Neuronal stem cell (in vitro differentiated cells): Measurements from ENCODE around the gene HS1BP3.
A peak's percentile ranks its signal among the peaks of the same experiment; 100 is the strongest.

Source experiments
- DNase-seq: peaks from one replicate; pipeline ENCODE4 v3.0.0-alpha.2; 2013; ENCODE audit warnings: low spot score
- H2AFZ ChIP-seq: one replicate; pipeline ENCODE4 v1.6.1; 2013; ENCODE audit warnings: mild to moderate bottlenecking, low read length, inconsistent platforms
- H2AK5ac ChIP-seq: 2 replicates; pipeline ENCODE4 v1.6.1; 2013; ENCODE audit warnings: low read depth, mild to moderate bottlenecking, inconsistent platforms, low read length, moderate library complexity, mixed read lengths
- H2BK120ac ChIP-seq: 2 replicates; pipeline ENCODE4 v1.6.1; 2013; ENCODE audit warnings: low read depth, mild to moderate bottlenecking, inconsistent platforms, low read length, moderate library complexity, mixed read lengths
- H2BK12ac ChIP-seq: one replicate; pipeline ENCODE4 v1.6.1; 2013; ENCODE audit warnings: low read length, inconsistent platforms
- H2BK15ac ChIP-seq: 2 replicates; pipeline ENCODE4 v1.6.1; 2013; ENCODE audit warnings: mild to moderate bottlenecking, low read length, inconsistent platforms, mixed read lengths
- H2BK5ac ChIP-seq: one replicate; pipeline ENCODE4 v1.6.1; 2013; ENCODE audit warnings: inconsistent platforms, mild to moderate bottlenecking, low read length, moderate library complexity
- H3K14ac ChIP-seq: one replicate; pipeline ENCODE4 v1.6.1; 2013; ENCODE audit warnings: low read length, inconsistent platforms
- H3K18ac ChIP-seq: 2 replicates; pipeline ENCODE4 v1.6.1; 2013; ENCODE audit warnings: low read length, inconsistent platforms
- H3K23ac ChIP-seq: 2 replicates; pipeline ENCODE4 v1.6.1; 2013; ENCODE audit warnings: low read depth, mild to moderate bottlenecking, mixed read lengths, low read length, inconsistent platforms; ENCODE audit not compliant: poor library complexity
- H3K27ac ChIP-seq: replicated peaks from 3 replicates; pipeline ENCODE4 v1.5.1; 2013; ENCODE audit warnings: low read length, inconsistent platforms
- H3K27me3 ChIP-seq, 3 experiments: 2 replicates each; pipeline ENCODE4 v1.6.1; 2013; ENCODE audit warnings: low read length in 3 of 3, mild to moderate bottlenecking in 2 of 3, inconsistent platforms in 1 of 3, low read depth in 1 of 3, mixed read lengths in 1 of 3, moderate library complexity in 1 of 3; ENCODE audit not compliant: control insufficient read depth in 3 of 3, insufficient read depth in 3 of 3
- H3K36me3 ChIP-seq, 2 donors: replicated peaks in 1 of 2; 2 replicates each; pipeline ENCODE4 v1.6.1; 2013; ENCODE audit warnings: low read length in 2 of 2; ENCODE audit not compliant: control insufficient read depth in 2 of 2, insufficient read depth in 2 of 2
- H3K4ac ChIP-seq: 2 replicates; pipeline ENCODE4 v1.6.1; 2013; ENCODE audit warnings: inconsistent platforms, mild to moderate bottlenecking, low read length, moderate library complexity
- H3K4me1 ChIP-seq, 2 donors: 1 replicate in 1 of 2; 2 replicates in 1 of 2; pipeline ENCODE4 v1.6.1; 2013; ENCODE audit warnings: low read length in 2 of 2, low read depth in 1 of 2; ENCODE audit not compliant: control insufficient read depth in 2 of 2, insufficient read depth in 1 of 2
- H3K4me2 ChIP-seq: one replicate; pipeline ENCODE4 v1.6.1; 2013; ENCODE audit warnings: mild to moderate bottlenecking, low read length, inconsistent platforms; ENCODE audit not compliant: insufficient read depth, poor library complexity, severe bottlenecking
- H3K4me3 ChIP-seq, 2 donors: 2 replicates each; pipeline ENCODE4 v1.5.1; 2013; ENCODE audit warnings: low read length in 2 of 2, mild to moderate bottlenecking in 2 of 2, inconsistent platforms in 1 of 2, moderate library complexity in 1 of 2
- H3K79me1 ChIP-seq: one replicate; pipeline ENCODE4 v1.6.1; 2013; ENCODE audit warnings: low read depth, mild to moderate bottlenecking, inconsistent platforms, low read length, moderate library complexity
- H3K9ac ChIP-seq: one replicate; pipeline ENCODE4 v1.6.1; 2013; ENCODE audit warnings: mild to moderate bottlenecking, low read depth, low read length, inconsistent platforms; ENCODE audit not compliant: poor library complexity
- H3K9me3 ChIP-seq, 2 donors: replicated peaks in 1 of 2; 2 replicates each; pipeline versions ENCODE3 to v1.6.1; 2013; ENCODE audit warnings: low read length in 2 of 2, mild to moderate bottlenecking in 2 of 2, inconsistent platforms in 1 of 2, low read depth in 1 of 2, mixed read lengths in 1 of 2, moderate library complexity in 1 of 2; ENCODE audit not compliant: control insufficient read depth in 2 of 2, insufficient read depth in 1 of 2
- H4K8ac ChIP-seq: one replicate; pipeline ENCODE4 v1.6.1; 2013; ENCODE audit warnings: low read depth, mild to moderate bottlenecking, inconsistent platforms, low read length, moderate library complexity
- H4K91ac ChIP-seq: one replicate; pipeline ENCODE4 v1.6.1; 2013; ENCODE audit warnings: low read length, low read depth, mild to moderate bottlenecking, inconsistent platforms; ENCODE audit not compliant: poor library complexity
- WGBS, 2 donors: extraction: QIAGEN DNeasy Blood & Tissue Kit; methylation state at CpG; one replicate each; pipeline ENCODE4 v1.1.7; 2013; ENCODE audit warnings: missing lambda C conversion rate in 2 of 2, mixed read lengths in 1 of 2; ENCODE audit not compliant: insufficient read length in 2 of 2, insufficient replicate concordance in 1 of 2; ENCODE audit errors: extremely low coverage in 2 of 2; 5-methylcytosine and 5-hydroxymethylcytosine counted together

Gene HS1BP3

DNA sequence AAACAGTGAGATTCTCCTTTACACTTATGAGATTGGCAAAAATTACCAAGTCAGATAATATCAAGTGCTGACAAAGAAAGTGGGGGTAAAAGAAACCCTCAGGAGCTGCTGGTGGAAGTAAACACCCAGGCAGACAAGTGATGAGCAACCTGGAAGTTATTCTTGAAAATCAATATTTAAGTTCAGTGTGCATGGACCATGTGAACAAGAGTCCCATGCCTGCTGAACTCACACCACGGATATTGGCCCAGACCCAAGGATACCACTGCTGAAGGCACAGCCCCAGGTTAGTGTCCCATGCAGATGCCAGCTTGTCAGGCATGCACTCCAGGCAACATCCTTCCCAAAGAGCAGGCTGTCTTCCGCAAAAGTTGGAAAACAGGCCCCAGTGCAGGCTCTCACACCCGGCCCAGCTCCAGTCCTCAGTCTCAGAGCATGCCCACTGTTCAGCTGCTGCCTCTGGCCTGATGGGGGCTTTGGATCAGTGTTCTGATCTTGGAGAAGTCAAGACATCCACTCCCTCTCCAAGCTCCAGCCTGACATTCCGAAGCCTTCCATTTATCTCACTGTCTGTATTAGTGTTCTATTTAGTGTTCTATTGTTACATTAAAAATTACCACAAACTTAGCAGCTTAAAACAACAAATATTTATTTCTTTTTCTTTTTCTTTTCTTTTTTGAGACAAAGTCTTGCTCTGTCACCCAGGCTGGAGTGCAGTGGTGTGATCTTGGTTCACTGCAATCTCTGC, 70.0 kb downstream of the HS1BP3 start:
- Histone ChIP-seq H2BK5ac (no peak overlapping the region), H2BK15ac (no peak overlapping the region), H3K27ac (no peak overlapping the region), H3K27me3 (no peaks in the 10 kb centered on the region), H4K8ac (no peak overlapping the region), H2BK12ac (peak overlapping the region; percentile 89), H3K14ac (no peak overlapping the region), H2BK120ac (no peak overlapping the region), H3K18ac (peak overlapping the region; percentile 67), H3K4ac (no peak overlapping the region), H3K4me1 (peaks cover 29 to 33% of the 10 kb centered on the region in 2 donors), H3K23ac (no peak overlapping the region), H3K4me3 (no peak overlapping the region), H3K4me2 (no peak overlapping the region), H3K9me3 (peaks cover 6 to 8% of the 10 kb centered on the region in 2 donors), H2AFZ (no peak overlapping the region), H3K36me3 (no peaks in the 10 kb centered on the region), H3K9ac (no peak overlapping the region), H2AK5ac (peak overlapping the region; percentile 48), H4K91ac (no peak overlapping the region), H3K79me1 (no peaks in the 10 kb centered on the region)
- DNase-seq = no peak
- no CpG with 5 or more reads among the region's 4 CpGs for WGBS, 2 donors

DNA sequence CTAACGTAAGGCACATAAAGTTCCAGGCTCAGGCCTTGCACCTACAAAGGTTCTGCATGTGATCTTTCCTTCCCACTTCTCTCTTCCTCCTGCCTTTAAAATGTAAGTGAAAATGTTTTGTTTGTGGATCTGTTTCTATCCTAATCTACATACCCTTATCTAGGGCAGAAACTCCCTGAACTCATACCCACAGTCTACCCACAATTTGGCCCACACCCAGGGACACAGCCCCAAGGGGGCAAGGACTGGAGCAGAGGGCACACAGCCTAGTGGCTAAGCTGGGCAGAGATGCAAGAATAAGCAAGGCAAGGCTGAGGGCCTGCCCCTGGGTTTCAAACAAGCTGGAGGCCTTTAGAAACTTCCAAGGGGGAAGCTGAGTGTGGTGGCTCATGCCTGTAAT, 71.0 kb downstream of the HS1BP3 start:
- Histone ChIP-seq H4K8ac (no peak overlapping the region), H3K9me3 (peaks cover 6 to 8% of the 10 kb centered on the region in 2 donors), H2AK5ac (peak overlapping the region; percentile 48), H2AFZ (peak overlapping the region; percentile 92), H3K4me2 (no peak overlapping the region), H2BK120ac (no peak overlapping the region), H3K4me1 (peaks cover 26 to 35% of the 10 kb centered on the region in 2 donors), H2BK15ac (no peak overlapping the region), H3K9ac (no peak overlapping the region), H3K27me3 (no peaks in the 10 kb centered on the region), H3K23ac (no peak overlapping the region), H3K4me3 (no peak overlapping the region), H4K91ac (no peak overlapping the region), H2BK12ac (no peak overlapping the region), H3K79me1 (no peaks in the 10 kb centered on the region), H3K4ac (no peak overlapping the region), H3K27ac (no peak overlapping the region), H3K14ac (no peak overlapping the region), H3K18ac (peak overlapping the region; percentile 81), H3K36me3 (no peaks in the 10 kb centered on the region), H2BK5ac (no peak overlapping the region)
- DNase-seq = no peak
- WGBS, 2 donors = no CpG with 5 or more reads among the region's 1 CpG

DNA sequence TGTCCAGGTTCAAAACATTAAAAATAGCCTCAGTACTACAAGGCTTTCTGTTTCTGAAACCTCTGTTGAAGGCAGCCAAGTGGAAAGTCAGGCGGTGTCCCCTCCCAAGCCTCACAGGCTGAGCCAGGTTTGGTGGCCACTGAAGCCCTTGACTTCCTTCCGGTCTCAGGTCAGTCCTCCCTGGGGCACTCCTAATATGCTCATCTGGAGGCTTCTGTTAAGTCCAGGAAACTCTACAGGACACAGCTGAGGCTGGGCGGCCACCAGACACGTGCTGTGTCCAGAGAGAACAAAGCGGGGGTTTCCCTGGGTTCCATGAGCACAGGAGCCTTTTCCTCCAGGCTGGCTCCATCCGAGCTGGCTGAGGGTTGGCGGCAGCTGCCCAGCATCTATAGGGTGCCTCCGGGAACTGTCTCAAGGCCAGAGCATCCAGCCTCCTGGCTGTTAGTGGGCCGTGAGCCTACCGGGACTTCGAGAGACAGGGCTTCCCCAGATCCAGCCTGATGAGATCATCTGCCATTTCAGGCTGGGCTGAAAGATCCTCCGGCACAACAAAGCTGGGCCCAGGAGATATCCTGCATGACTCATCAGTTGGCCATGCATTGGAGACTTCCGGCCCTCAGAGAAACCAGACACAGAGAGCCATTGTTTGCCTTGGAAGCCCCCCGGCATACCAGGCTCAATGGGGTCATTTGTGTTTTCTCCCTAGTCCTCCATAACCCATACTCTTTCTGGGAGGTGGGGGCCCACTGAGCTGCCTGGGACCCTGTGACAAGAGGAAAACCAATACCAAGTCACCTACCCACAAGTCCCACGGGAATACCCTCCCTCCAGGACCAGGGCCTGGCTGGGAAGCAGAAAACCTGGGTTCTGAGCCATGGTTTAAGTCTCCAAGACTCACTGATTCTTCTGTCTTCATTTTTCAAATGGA, 71.7 kb downstream of the HS1BP3 start:
- Histone ChIP-seq H4K8ac (no peak overlapping the region), H3K4me3 (no peak overlapping the region), H3K79me1 (no peaks in the 10 kb centered on the region), H2AK5ac (peak overlapping the region; percentile 2), H2BK5ac (peak overlapping the region; percentile 16), H3K18ac (peak overlapping the region; percentile 62), H2BK12ac (peak overlapping the region; percentile 33), H3K4ac (no peak overlapping the region), H2BK15ac (peak overlapping the region; percentile 12), H3K14ac (no peak overlapping the region), H3K27ac (peak overlapping the region; percentile 21), H4K91ac (no peak overlapping the region), H3K9ac (no peak overlapping the region), H3K36me3 (no peaks in the 10 kb centered on the region), H3K9me3 (peaks cover 6 to 8% of the 10 kb centered on the region in 2 donors), H3K23ac (no peak overlapping the region), H3K4me1 (peaks cover 23 to 29% of the 10 kb centered on the region in 2 donors), H3K4me2 (no peak overlapping the region), H2BK120ac (no peak overlapping the region), H2AFZ (peak overlapping the region; percentile 92), H3K27me3 (no peaks in the 10 kb centered on the region)
- no peak for DNase-seq
- WGBS, 2 donors = no CpG with 5 or more reads among the region's 15 CpGs
